Loucy (cell line): ENCODE data around the gene GLOD5.

ENCODE experiments used
- H2AFZ ChIP-seq: fragments of 200-600 bp; sonication (generic); 2 replicates; pipeline ENCODE4 v1.6.0; 2016; ENCODE audit warnings: antibody characterized with exemption, mild to moderate bottlenecking, low read length, moderate library complexity
- H3F3A ChIP-seq: fragments of 200-600 bp; 2 replicates; pipeline ENCODE4 v1.6.0; 2016; ENCODE audit warnings: antibody characterized with exemption, low read depth, mild to moderate bottlenecking
- H3K27me3 ChIP-seq: fragments of 200-600 bp; sonication (generic); 2 replicates; pipeline ENCODE4 v1.6.1; 2014; ENCODE audit warnings: low read length, mild to moderate bottlenecking; ENCODE audit not compliant: insufficient read depth, poor library complexity, severe bottlenecking
- H3K36me3 ChIP-seq: fragments of 200-600 bp; sonication (generic); 2 replicates; pipeline ENCODE4 v1.6.1; 2016; ENCODE audit warnings: low read length; ENCODE audit not compliant: insufficient read depth
- H3K4me1 ChIP-seq: fragments of 200-600 bp; sonication (generic); 2 replicates; pipeline ENCODE4 v1.5.1; 2014; ENCODE audit warnings: low read length, mild to moderate bottlenecking; ENCODE audit not compliant: insufficient read depth, poor library complexity, severe bottlenecking
- H3K4me2 ChIP-seq: fragments of 200-600 bp; sonication (generic); 2 replicates; pipeline ENCODE4 v1.6.0; 2014; ENCODE audit warnings: antibody characterized with exemption, low read length, low read depth, mild to moderate bottlenecking; ENCODE audit not compliant: poor library complexity, severe bottlenecking
- H3K4me3 ChIP-seq: fragments of 200-600 bp; sonication (generic); 2 replicates; pipeline ENCODE4 v1.5.1; 2014; ENCODE audit warnings: low read length, mild to moderate bottlenecking, mixed read lengths; ENCODE audit not compliant: poor library complexity, severe bottlenecking
- H3K79me2 ChIP-seq: fragments of 200-600 bp; sonication (generic); 2 replicates; pipeline ENCODE4 v1.6.1; 2014; ENCODE audit warnings: low read length; ENCODE audit not compliant: insufficient read depth
- H3K9ac ChIP-seq: fragments of 200-600 bp; sonication (generic); 2 replicates; pipeline ENCODE4 v1.6.0; 2014; ENCODE audit warnings: mild to moderate bottlenecking, low read depth, low read length, moderate library complexity; ENCODE audit not compliant: poor library complexity, severe bottlenecking
- H3K9me2 ChIP-seq: fragments of 200-600 bp; sonication (generic); replicated peaks from 2 replicates; pipeline ENCODE4 v1.6.1; 2016; ENCODE audit warnings: low read depth, low read length, mixed read lengths
- H3K9me3 ChIP-seq: fragments of 200-600 bp; sonication (generic); 2 replicates; pipeline ENCODE4 v1.6.1; 2014; ENCODE audit warnings: mild to moderate bottlenecking, antibody characterized with exemption, low read length, low read depth; ENCODE audit not compliant: insufficient read depth
- H4K20me1 ChIP-seq: fragments of 200-600 bp; sonication (generic); 2 replicates; pipeline ENCODE4 v1.6.0; 2014; ENCODE audit warnings: antibody characterized with exemption, low read length, mild to moderate bottlenecking; ENCODE audit not compliant: insufficient read depth, poor library complexity, severe bottlenecking
- EZH2phosphoT487 ChIP-seq: fragments of 200-600 bp; IDR thresholded peaks from 2 replicates; pipeline ENCODE4 v1.6.1; 2018; ENCODE audit warnings: antibody characterized with exemption, mild to moderate bottlenecking, moderate library complexity, borderline replicate concordance
- TF ChIP-seq, protein P1 (sequence below): fragments of 200-600 bp; sonication (generic); conservative IDR thresholded peaks from 2 replicates; pipeline ENCODE4 v1.5.1; 2014; ENCODE audit warnings: mild to moderate bottlenecking, antibody characterized with exemption, low read length

The GLOD5 gene

GRCh38 chrX:48772602-48773001 lies 11.1 kb downstream of the GLOD5 start:
- Histone ChIP-seq H3K9me2 (no peaks in the 10 kb centered on the region), H3K4me1 (no peaks in the 10 kb centered on the region), H3K79me2 (no peaks in the 10 kb centered on the region), H3K4me2 (no peak overlapping the region), H3F3A (no peaks in the 10 kb centered on the region), H3K27me3 (no peaks in the 10 kb centered on the region), H3K9ac (no peak overlapping the region), H3K36me3 (no peaks in the 10 kb centered on the region), H2AFZ (no peak overlapping the region), H3K9me3 (no peaks in the 10 kb centered on the region), H3K4me3 (no peak overlapping the region), H4K20me1 (no peaks in the 10 kb centered on the region)
- TF ChIP-seq, protein P1, sequence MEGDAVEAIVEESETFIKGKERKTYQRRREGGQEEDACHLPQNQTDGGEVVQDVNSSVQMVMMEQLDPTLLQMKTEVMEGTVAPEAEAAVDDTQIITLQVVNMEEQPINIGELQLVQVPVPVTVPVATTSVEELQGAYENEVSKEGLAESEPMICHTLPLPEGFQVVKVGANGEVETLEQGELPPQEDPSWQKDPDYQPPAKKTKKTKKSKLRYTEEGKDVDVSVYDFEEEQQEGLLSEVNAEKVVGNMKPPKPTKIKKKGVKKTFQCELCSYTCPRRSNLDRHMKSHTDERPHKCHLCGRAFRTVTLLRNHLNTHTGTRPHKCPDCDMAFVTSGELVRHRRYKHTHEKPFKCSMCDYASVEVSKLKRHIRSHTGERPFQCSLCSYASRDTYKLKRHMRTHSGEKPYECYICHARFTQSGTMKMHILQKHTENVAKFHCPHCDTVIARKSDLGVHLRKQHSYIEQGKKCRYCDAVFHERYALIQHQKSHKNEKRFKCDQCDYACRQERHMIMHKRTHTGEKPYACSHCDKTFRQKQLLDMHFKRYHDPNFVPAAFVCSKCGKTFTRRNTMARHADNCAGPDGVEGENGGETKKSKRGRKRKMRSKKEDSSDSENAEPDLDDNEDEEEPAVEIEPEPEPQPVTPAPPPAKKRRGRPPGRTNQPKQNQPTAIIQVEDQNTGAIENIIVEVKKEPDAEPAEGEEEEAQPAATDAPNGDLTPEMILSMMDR = no peak
- no peak for TF ChIP-seq EZH2phosphoT487

DNA sequence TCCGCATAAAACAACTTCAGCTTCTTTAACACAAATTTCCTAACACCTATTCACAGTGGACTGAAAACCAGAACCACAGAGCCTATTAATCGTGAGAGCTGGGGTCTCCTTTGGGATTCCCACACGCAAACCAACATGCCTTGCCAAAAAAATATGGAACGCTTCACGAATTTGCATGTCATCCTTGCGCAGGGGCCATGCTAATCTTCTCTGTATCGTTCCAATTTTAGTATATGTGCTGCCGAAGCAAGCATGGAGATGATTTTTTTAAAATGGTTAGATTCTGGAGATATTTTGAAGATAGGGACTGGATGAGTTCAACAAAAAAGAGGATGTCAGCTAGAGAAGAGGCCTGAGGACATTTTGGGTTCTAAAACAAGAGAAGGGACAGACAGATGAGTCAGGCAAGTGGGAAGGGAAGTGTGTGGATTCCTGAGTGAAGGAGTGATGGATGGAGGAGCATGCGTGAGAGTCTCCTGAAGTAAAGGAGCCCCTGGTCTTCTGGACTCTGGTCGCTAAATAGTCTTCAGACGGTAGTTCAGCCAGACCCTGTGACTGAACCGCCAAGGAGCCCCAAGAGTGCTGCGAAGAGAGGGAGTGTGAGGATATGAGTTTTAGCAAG lies 15.4 kb downstream of the GLOD5 start:
- Histone ChIP-seq H3K79me2 (no peaks in the 10 kb centered on the region), H3K36me3 (no peaks in the 10 kb centered on the region), H2AFZ (no peak overlapping the region), H3F3A (no peaks in the 10 kb centered on the region), H4K20me1 (no peaks in the 10 kb centered on the region), H3K9ac (no peak overlapping the region), H3K4me2 (no peak overlapping the region), H3K9me3 (no peaks in the 10 kb centered on the region), H3K4me3 (no peak overlapping the region), H3K27me3 (no peaks in the 10 kb centered on the region), H3K9me2 (no peaks in the 10 kb centered on the region), H3K4me1 (no peaks in the 10 kb centered on the region)
- no peak for TF ChIP-seq EZH2phosphoT487
- TF ChIP-seq, protein P1 = no peak

DNA sequence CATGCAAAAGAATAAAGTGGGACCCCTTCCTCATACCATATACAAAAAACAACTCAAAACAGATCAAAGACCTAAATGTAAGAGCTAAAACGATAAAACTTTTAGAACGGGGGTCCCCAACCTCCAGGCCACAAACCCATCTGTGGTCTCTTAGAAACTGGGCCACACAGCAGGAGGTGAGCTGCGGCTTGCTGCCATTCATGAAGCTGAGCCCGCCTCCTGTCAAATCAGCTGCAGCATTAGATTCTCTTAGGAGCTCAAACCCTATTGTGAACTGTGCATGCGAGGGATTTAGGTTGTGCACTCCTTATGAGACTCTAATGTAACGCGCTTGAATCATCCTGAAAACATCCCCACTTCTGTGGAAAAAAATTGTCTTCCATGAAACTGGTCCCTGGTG lies 17.9 kb downstream of the GLOD5 start:
- Histone ChIP-seq H3F3A (no peaks in the 10 kb centered on the region), H4K20me1 (no peaks in the 10 kb centered on the region), H3K4me1 (no peaks in the 10 kb centered on the region), H3K4me2 (no peak overlapping the region), H3K9ac (no peak overlapping the region), H3K79me2 (no peaks in the 10 kb centered on the region), H3K27me3 (no peaks in the 10 kb centered on the region), H3K9me2 (no peaks in the 10 kb centered on the region), H2AFZ (no peak overlapping the region), H3K9me3 (no peaks in the 10 kb centered on the region), H3K4me3 (no peak overlapping the region), H3K36me3 (no peaks in the 10 kb centered on the region)
- TF ChIP-seq, protein P1 = no peak
- TF ChIP-seq EZH2phosphoT487 = no peak
